HG03108 (cell line): ENCODE data around the gene DCAF10.
"Not testable (repeated sequence)": the region's sequence is repeated elsewhere in the genome, so short reads cannot be mapped to it uniquely, and the experiment has no call there.

Experiments used
- ATAC-seq: cut with Tn5 transposase; IDR thresholded peaks from one replicate; pipeline ENCODE4 v1.9.1; 2021; ENCODE audit warnings: moderate library complexity; ENCODE audit not compliant: unreplicated experiment

The DCAF10 gene

GRCh38 chr9:37800631-37801286 is at the start of gene DCAF10:
Gene DCAF10 (plus strand): TSS chr9:37800797. CDS start chr9:37800867, 70 bp downstream.
- peak; percentile 61 for ATAC-seq

DNA sequence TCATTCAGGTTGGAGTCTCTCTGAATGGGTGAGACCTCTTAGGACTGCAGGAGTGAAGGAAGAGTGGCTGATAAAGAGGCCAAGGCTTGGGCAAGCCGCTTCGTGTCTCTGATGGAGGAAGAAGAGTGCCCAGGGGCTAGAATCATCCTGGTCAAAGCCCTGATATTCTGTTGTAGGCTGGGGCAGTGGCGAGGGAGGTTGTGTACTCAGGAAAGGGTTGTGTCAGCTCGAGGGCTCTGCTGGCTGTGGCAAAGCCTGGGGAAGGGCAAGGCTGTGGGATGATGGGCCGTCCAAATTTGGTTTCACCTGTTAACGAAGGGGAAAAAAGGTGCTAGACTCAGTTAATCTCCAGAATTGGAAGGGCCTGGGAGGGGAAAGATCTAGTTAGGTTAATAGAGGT is 49.4 kb upstream of the DCAF10 start:
- no peak for ATAC-seq

DNA sequence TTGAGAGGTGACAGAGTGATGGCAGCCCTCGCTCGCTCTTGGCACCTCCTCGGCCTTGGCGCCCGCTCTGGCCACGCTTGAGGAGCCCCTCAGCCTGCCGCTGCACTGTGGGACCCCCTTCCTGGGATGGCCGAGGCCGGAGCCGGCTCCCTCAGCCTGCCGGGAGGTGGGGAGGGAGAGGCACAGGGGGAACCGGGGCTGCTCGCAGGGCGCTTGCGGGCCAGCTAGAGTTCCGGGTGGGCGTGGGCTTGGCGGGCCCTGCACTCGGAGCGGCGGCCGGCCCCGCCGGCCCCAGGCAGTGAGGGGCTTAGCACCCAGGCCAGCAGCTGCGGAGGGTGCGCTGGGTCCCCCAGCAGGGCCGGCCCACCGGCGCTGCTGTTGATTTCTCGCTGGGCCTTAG is 48.9 kb upstream of the DCAF10 start:
- not testable (repeated sequence) for ATAC-seq

DNA sequence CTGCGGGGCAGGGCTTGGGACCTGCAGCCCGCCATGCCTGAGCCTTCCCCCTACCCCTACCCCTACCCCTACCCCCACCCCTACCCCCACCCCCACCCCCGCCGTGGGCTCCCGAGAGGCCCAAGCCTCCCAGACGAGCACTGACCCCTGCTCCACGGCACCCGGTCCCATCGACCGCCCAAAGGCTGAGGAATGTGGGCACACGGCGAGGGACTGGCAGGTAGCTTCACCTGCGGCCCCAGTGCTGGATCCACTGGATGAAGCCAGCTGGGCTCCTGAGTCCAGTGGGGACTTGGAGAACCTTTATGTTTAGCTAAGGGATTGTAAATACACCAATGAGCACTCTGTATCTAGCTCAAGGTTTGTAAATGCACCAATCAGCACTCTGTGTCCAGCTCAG is 48.5 kb upstream of the DCAF10 start:
- not testable (repeated sequence) for ATAC-seq

GRCh38 chr9:37752642-37753488 is 47.7 kb upstream of the DCAF10 start:
- no peak for ATAC-seq

- ATAC-seq, result peak; percentile 76
Measured at GRCh38 chr9:37753489-37754190, 47.0 kb upstream of the DCAF10 start, which contains the start of gene TRMT10B. Gene TRMT10B (plus strand): TSS chr9:37753805. CDS start chr9:37761932, 8,127 bp downstream.

DNA sequence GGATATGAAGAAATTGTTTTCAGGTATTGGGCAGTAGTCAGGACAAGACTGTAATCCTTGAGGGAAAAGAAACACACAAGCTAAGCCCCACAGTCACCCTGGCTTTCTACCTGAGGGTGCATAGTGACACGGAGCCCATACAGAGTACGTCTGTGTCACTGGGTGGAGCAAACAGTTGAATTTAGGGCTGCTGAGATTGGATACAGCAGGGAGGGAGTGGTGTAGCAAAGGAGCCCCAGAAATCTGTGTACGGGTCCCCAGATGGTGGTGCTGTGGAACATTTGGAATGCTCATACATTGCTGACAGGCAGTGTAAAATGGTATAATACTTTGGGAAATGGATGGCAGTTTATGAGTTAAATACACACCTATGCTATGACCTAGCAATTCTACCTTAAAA is 41.9 kb upstream of the DCAF10 start:
- no peak for ATAC-seq

- ATAC-seq, result no peak
Measured at GRCh38 chr9:37760416-37761161, 40.0 kb upstream of the DCAF10 start.

DNA sequence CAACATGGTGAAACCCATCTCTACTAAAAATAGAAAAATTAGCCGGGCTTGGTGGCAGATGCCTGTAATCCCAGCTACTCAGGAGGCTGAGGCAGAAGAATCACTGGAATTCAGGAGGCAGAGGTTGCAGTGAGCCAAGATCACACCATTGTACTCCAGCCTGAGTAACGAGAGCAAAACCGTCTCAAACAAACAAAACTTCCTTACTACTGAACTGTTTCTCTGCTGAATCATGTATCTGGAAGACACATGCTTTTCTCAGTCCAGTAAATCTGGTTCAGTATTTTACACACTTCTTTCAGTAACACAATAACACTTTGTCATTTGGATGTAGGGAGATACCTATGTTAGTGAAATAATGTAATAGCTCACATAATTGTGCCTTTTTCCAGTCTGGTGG is 39.1 kb upstream of the DCAF10 start:
- ATAC-seq, result no peak

- ATAC-seq, result not testable (repeated sequence)
Measured at GRCh38 chr9:37765263-37765662, 35.3 kb upstream of the DCAF10 start.

DNA sequence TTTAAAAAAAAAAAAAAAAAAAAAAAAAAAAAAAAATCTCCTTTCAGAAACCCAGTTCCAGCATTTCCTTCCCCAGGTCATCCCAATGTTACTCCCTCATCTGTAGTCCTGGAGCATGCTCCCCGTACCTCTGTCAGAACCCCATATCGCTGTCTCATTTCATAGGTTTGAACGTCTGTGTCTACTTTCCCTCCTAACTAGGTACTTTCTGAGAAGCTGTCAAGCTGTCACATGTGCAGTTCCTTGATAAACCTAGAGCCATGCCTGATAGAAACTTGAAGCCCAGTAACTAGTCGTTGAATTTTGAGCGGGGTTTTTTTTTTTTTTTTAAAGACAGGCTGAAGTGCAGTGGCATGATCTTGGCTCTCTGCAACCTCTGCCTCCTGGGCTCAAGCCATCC is 31.3 kb upstream of the DCAF10 start:
- ATAC-seq, result no peak

- no peak for ATAC-seq
Measured at GRCh38 chr9:37769995-37770394, 30.6 kb upstream of the DCAF10 start.

GRCh38 chr9:37775216-37775919 is 25.2 kb upstream of the DCAF10 start:
- ATAC-seq, result no peak

DNA sequence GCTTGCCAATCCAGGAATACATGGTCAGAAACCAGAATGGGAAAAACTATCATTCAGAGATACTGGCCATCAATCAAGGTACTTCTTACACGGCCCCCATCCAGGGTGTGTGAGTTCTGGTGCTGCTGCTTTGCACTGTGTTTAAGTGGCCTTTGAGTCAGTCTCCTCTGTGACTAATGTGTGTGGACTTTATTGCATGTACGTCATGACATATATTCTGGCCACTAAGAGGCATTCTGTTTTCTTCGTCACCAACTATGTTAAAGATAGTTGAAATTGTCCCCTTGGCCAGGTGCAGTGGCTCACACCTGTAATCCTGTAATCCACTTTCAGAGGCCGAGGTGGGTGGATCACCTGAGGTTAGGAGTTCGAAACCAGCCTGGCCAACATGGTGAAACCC is 24.3 kb upstream of the DCAF10 start:
- ATAC-seq, result no peak

DNA sequence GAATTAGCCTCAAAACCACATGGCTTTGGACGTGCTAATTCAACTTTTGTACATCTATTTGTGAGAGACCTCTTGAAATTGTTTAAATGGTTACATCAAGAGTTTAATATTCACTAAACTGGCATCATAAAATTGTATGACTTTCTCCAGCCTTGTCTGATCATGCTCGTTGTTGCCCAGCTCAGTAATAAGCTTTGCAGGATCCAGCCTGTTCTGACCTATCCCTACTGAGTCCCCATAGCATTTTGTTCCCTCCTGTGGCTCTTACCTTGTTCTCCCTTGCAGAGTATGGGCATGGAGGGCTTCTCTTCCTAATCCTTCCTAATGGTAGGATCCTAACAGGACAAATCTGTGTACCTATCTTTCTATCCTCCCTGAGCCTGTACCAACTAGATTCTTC is 22.1 kb upstream of the DCAF10 start:
- no peak for ATAC-seq

DNA sequence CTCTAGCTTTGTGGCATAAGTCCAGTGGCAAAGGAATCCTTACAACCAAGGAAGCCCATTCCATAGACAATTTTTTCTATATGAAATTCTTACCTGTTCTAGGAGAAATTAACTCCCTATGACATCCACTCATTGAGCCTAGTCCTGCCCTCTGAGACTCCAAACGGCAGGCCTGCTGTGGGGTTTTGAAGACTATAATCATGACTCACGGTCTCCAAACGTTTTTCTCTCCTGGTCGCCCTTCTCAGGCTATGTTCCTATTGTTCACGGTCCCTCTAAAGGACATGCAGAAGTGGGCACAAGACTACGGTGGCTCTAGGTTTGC is 16.3 kb upstream of the DCAF10 start:
- no peak for ATAC-seq

GRCh38 chr9:37784616-37785483 is 15.7 kb upstream of the DCAF10 start, which contains the start of gene EXOSC3:
Gene EXOSC3 (minus strand): TSS chr9:37785064. CDS start chr9:37785044, 20 bp downstream.
- ATAC-seq, result peak; percentile 93

- no peak for ATAC-seq
Measured at GRCh38 chr9:37787059-37787458, 13.5 kb upstream of the DCAF10 start.

DNA sequence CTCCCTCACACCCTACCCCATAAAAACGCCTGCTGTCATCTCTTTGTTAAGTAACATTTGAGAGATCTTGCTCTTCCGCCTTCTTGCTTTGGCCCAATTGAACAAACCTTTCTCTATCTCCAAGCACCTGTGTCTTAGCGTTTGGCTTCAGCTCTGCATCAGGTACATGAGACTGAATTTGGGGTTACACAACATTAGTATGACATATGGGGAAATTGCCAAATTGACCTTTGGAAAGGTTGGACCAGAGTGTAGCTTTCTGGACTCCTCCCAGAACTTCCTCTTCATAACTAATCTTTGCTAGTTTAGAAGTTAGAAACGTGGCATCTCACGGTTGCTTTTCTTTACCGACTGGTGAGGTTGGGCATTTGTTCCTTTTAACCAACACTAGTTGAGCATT is 12.3 kb upstream of the DCAF10 start:
- no peak for ATAC-seq
